Measurements from ENCODE around the gene PLPPR2. TPM values are rescaled to one million over a fixed set of nuclear protein-coding genes. Genes with fewer than 3 reads are reported as not detected.

PLPPR2 gene
- total RNA-seq, 1 donor from 2014 or later = 7.9 TPM

GRCh38 chr19:11356074-11356397, 804 bp downstream of the PLPPR2 start:
- Mint-ChIP-seq H3K4me1 (ENCODE audit: low read depth) (peaks cover 7% of the 10 kb centered on the region), H3K27me3 (peaks cover 47% of the 10 kb centered on the region), H3K4me3 (ENCODE audit: low read depth) (peak overlapping the region; percentile 64), H3K36me3 (ENCODE audit: insufficient read depth) (no peaks in the 10 kb centered on the region), H3K27ac (peak overlapping the region; percentile 18), H3K9me3 (ENCODE audit: low read depth) (no peaks in the 10 kb centered on the region)
- no peak for TF ChIP-seq CTCF (IDR thresholded peaks at IDR 0.05; ENCODE audit: unreplicated experiment)
- no peak for DNase-seq (ENCODE audit: low spot score, unreplicated experiment)

GRCh38 chr19:11356676-11357550, 1.7 kb downstream of the PLPPR2 start:
- no peak for DNase-seq (ENCODE audit: low spot score, unreplicated experiment)
- peaks cover 56% of the 10 kb centered on the region for H3K27me3 Mint-ChIP-seq
- peak overlapping the region; percentile 45 for H3K27ac Mint-ChIP-seq

GRCh38 chr19:11359421-11359820, 4.2 kb downstream of the PLPPR2 start:
- DNase-seq (ENCODE audit: low spot score, unreplicated experiment) = no peak
- Mint-ChIP-seq H3K9me3 (ENCODE audit: low read depth) (no peaks in the 10 kb centered on the region), H3K36me3 (ENCODE audit: insufficient read depth) (no peaks in the 10 kb centered on the region), H3K4me1 (ENCODE audit: low read depth) (peaks cover 9% of the 10 kb centered on the region), H3K4me3 (ENCODE audit: low read depth) (no peak overlapping the region), H3K27ac (no peak overlapping the region), H3K27me3 (peaks cover 59% of the 10 kb centered on the region)
- no peak for TF ChIP-seq CTCF (IDR thresholded peaks at IDR 0.05; ENCODE audit: unreplicated experiment)

More at GRCh38 chr19:11356676-11357550, 1.7 kb downstream of the PLPPR2 start:
- Mint-ChIP-seq H3K9me3 (ENCODE audit: low read depth) (no peaks in the 10 kb centered on the region), H3K4me1 (ENCODE audit: low read depth) (peaks cover 9% of the 10 kb centered on the region), H3K4me3 (ENCODE audit: low read depth) (peak overlapping the region; percentile 64), H3K36me3 (ENCODE audit: insufficient read depth) (no peaks in the 10 kb centered on the region)
- TF ChIP-seq CTCF (IDR thresholded peaks at IDR 0.05; ENCODE audit: unreplicated experiment) = no peak

- H3K9me3 Mint-ChIP-seq (ENCODE audit: low read depth) = no peaks in the 10 kb centered on the region
- peaks cover 52% of the 10 kb centered on the region for H3K27me3 Mint-ChIP-seq
- peak overlapping the region; percentile 46 for H3K4me3 Mint-ChIP-seq (ENCODE audit: low read depth)
- peaks cover 3% of the 10 kb centered on the region for H3K4me1 Mint-ChIP-seq (ENCODE audit: low read depth)
- peak; percentile 25 for TF ChIP-seq CTCF (IDR thresholded peaks at IDR 0.05; ENCODE audit: unreplicated experiment)
- no peak overlapping the region for H3K27ac Mint-ChIP-seq
- H3K36me3 Mint-ChIP-seq (ENCODE audit: insufficient read depth) = no peaks in the 10 kb centered on the region
- peak; percentile 79 for DNase-seq (ENCODE audit: low spot score, unreplicated experiment)
Measured at GRCh38 chr19:11361037-11361770, 6.0 kb downstream of the PLPPR2 start.

Measured in progenitor cell of endocrine pancreas (in vitro differentiated cells).